ENCODE data around the gene GPATCH1.

GPATCH1 gene

DNA sequence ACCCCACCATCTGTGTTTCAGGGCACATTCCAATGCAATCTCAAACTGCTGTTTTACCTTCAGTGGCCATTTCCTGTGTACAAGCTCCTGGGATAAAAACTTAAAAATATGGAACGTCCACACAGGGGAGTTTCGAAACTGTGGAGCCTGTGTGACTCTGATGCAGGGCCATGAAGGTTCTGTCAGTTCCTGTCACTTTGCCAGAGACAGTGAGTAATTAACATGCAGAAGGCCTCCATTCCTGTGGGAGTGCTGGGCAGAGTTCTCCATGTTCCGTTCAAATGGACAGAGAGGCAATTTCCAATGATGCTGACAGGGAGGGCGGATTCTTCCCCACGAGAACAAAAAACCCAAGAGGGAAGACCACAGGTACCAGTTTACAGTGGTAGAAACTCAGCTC lies 75.4 kb downstream of the GPATCH1 start:
- H3K27ac ChIP-seq: no peak overlapping the region
- H3K36me3 ChIP-seq: no peaks in the 10 kb centered on the region
- no peak overlapping the region for H3K4me3 ChIP-seq (ENCODE audit: low read depth, low read length)
- no peak for DNase-seq
- H3K27me3 ChIP-seq (ENCODE audit: insufficient read depth, low read depth, severe bottlenecking): no peaks in the 10 kb centered on the region
- no peaks in the 10 kb centered on the region for H3K9me3 ChIP-seq (ENCODE audit: severe bottlenecking)
- TF ChIP-seq, protein P1, sequence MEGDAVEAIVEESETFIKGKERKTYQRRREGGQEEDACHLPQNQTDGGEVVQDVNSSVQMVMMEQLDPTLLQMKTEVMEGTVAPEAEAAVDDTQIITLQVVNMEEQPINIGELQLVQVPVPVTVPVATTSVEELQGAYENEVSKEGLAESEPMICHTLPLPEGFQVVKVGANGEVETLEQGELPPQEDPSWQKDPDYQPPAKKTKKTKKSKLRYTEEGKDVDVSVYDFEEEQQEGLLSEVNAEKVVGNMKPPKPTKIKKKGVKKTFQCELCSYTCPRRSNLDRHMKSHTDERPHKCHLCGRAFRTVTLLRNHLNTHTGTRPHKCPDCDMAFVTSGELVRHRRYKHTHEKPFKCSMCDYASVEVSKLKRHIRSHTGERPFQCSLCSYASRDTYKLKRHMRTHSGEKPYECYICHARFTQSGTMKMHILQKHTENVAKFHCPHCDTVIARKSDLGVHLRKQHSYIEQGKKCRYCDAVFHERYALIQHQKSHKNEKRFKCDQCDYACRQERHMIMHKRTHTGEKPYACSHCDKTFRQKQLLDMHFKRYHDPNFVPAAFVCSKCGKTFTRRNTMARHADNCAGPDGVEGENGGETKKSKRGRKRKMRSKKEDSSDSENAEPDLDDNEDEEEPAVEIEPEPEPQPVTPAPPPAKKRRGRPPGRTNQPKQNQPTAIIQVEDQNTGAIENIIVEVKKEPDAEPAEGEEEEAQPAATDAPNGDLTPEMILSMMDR (IDR thresholded peaks at IDR 0.05; ENCODE audit: low read depth, low read length): no peak

DNA sequence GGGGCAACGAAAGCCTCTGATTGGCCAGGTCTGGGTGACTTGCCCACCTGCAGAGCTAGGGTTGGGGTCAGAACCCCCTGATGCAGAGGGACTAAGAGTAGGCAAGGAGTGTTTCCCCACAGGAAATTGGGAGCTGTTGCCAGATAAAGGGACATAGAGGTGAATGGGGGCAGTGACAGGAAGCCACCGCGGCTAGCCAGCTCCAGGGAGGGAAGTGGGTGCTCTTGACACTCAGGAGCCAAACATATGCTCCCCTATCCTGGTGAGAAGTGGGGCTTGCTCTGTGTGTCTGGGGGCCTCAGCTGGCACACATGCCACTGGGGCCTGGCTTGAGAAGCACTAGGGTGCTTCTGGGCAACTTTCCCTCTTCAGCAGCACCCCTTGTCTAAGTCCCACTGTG lies 76.9 kb downstream of the GPATCH1 start:
- H3K4me3 ChIP-seq (ENCODE audit: low read depth, low read length): no peak overlapping the region
- H3K36me3 ChIP-seq: no peaks in the 10 kb centered on the region
- no peak overlapping the region for H3K27ac ChIP-seq
- no peak for DNase-seq
- no peaks in the 10 kb centered on the region for H3K9me3 ChIP-seq (ENCODE audit: severe bottlenecking)
- H3K27me3 ChIP-seq (ENCODE audit: insufficient read depth, low read depth, severe bottlenecking): no peaks in the 10 kb centered on the region
- TF ChIP-seq, protein P1 (IDR thresholded peaks at IDR 0.05; ENCODE audit: low read depth, low read length): no peak

DNA sequence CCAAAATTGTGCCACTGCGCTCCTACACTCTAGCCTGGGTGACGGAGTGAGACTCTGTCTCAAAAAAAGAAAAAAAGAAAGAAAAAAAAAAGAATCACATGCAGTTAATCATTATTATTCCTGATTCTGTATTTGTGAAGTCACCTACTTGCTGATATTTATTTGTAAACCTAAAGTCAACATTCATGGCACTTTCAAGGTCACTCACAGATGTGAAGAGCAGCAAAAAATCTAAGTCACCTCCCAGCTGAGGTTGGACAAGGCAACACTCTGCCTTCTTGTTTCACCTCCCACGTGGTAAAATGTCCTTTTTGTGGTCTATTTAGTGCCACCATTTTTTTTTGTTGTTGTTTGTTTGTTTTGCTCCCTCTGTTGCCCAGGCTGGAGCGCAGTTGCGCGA lies 77.4 kb downstream of the GPATCH1 start:
- Histone ChIP-seq H3K36me3 (no peaks in the 10 kb centered on the region), H3K27me3 (ENCODE audit: insufficient read depth, low read depth, severe bottlenecking) (no peaks in the 10 kb centered on the region), H3K9me3 (ENCODE audit: severe bottlenecking) (no peaks in the 10 kb centered on the region), H3K27ac (no peak overlapping the region), H3K4me3 (ENCODE audit: low read depth, low read length) (no peak overlapping the region)
- DNase-seq: no peak
- TF ChIP-seq, protein P1 (IDR thresholded peaks at IDR 0.05; ENCODE audit: low read depth, low read length): no peak

DNA sequence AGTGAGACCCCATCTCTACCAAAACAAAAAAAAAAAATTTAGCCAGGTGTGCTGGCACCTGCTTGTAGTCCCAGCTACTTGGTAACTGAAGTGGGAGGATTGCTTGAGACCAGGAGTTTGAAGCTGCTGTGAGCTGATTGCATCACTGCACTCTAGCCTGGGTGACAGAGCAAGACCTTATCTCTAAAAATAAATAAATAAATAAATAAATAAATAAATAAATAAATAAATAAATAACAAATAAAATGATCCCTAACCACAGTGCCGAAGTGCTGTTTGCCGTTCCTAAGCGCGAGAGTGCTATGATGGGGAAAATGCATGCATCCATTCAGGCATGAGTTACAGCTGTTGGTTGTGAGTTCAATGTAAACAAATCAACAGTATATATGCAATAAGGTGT lies 78.2 kb downstream of the GPATCH1 start:
- Histone ChIP-seq H3K27me3 (ENCODE audit: insufficient read depth, low read depth, severe bottlenecking) (no peaks in the 10 kb centered on the region), H3K36me3 (no peaks in the 10 kb centered on the region), H3K27ac (no peak overlapping the region), H3K9me3 (ENCODE audit: severe bottlenecking) (no peaks in the 10 kb centered on the region), H3K4me3 (ENCODE audit: low read depth, low read length) (no peak overlapping the region)
- DNase-seq: no peak
- TF ChIP-seq, protein P1 (IDR thresholded peaks at IDR 0.05; ENCODE audit: low read depth, low read length): no peak

DNA sequence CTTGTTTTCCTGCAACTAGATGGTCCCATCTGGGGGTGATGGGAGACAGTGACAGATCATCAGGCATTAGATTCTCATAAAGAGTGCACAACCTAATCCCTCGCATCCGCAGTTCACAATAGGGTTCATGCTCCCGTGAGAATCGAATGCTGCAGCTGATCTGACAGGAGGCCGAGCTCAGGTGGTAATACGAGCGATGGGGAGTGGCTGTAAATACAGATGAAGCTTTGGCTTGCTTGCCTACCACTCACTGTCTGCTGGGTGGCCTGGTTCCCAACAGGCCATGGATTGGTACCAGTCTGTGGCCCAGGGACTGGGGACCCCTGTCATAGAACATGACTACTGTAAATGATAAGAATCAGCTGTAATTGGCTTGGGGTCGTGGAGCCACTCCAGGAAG lies 78.9 kb downstream of the GPATCH1 start:
- Histone ChIP-seq H3K27me3 (ENCODE audit: insufficient read depth, low read depth, severe bottlenecking) (no peaks in the 10 kb centered on the region), H3K4me3 (ENCODE audit: low read depth, low read length) (no peak overlapping the region), H3K9me3 (ENCODE audit: severe bottlenecking) (no peaks in the 10 kb centered on the region), H3K27ac (no peak overlapping the region), H3K36me3 (no peaks in the 10 kb centered on the region)
- DNase-seq: no peak
- TF ChIP-seq, protein P1 (IDR thresholded peaks at IDR 0.05; ENCODE audit: low read depth, low read length): no peak

DNA sequence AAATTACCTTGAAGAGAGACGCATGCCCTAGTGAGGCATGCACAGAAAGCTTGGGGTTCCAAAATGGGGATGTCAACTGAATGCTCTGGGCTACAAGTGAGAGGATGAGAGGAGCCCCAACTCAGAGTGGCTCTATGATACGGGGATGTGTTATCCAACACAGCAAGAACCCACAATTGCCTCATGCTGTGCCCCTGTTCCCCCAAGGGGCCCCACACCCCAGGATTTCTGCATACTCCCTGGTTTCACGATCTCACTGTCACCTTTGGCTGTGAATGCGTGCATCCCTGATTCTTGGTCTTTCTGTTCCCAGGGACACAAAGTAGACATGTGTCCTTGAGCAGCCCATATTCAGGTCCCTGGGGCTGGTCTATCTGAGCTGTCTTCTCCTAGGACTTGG lies 80.2 kb downstream of the GPATCH1 start:
- no peak overlapping the region for H3K27ac ChIP-seq
- DNase-seq: no peak
- TF ChIP-seq, protein P1 (IDR thresholded peaks at IDR 0.05; ENCODE audit: low read depth, low read length): no peak

More for the DNA sequence above, 80.2 kb downstream of the GPATCH1 start:
- H3K4me3 ChIP-seq (ENCODE audit: low read depth, low read length): no peak overlapping the region
- no peaks in the 10 kb centered on the region for H3K36me3 ChIP-seq
- no peaks in the 10 kb centered on the region for H3K27me3 ChIP-seq (ENCODE audit: insufficient read depth, low read depth, severe bottlenecking)
- H3K9me3 ChIP-seq (ENCODE audit: severe bottlenecking): no peaks in the 10 kb centered on the region

Measured in WERI-Rb-1 (cell line).